A673 (cell line): ENCODE data around the gene PMPCA. TPM values are rescaled to one million over a fixed set of nuclear protein-coding genes. Genes with fewer than 3 reads are reported as not detected.

Experiments used
- BruUV-seq: library from RNA; stranded (reverse); fragments of 400-500 nt; replicated peaks from 2 replicates; lab custom pipeline; 2021; lab: Mats Ljungman, UMichigan
- CTCF ChIA-PET: fragments of 300-600 bp; sonication (Branson Sonifier 250); formaldehyde crosslinking; loops from one replicate; lab custom pipeline; 2022; ENCODE audit warnings: antibody characterized with exemption; lab: Charles Lee
- POLR2A ChIA-PET: fragments of 300-600 bp; sonication (Branson Sonifier 250); formaldehyde crosslinking; loops from one replicate; lab custom pipeline; 2022; ENCODE audit warnings: antibody characterized with exemption; ENCODE audit not compliant: low non-redundant PET; lab: Charles Lee
- DNase-seq: peaks from one replicate; pipeline ENCODE4 v3.0.0-alpha.2; 2015; ENCODE audit warnings: low spot score
- H3K27ac ChIP-seq: fragments of 200-600 bp; sonication (generic); 2 replicates; pipeline ENCODE4 v1.5.1; 2016; ENCODE audit warnings: mixed run types, low read depth, mild to moderate bottlenecking, mixed read lengths, antibody characterized with exemption, low read length; ENCODE audit not compliant: poor library complexity, severe bottlenecking
- H3K27me3 ChIP-seq: fragments of 200-600 bp; sonication (generic); replicated peaks from 2 replicates; pipeline ENCODE4 v1.6.1; 2017; ENCODE audit warnings: mixed run types, low read depth, mild to moderate bottlenecking, mixed read lengths, antibody characterized with exemption, low read length; ENCODE audit not compliant: insufficient read depth, poor library complexity
- H3K36me3 ChIP-seq: fragments of 200-600 bp; sonication (generic); 2 replicates; pipeline ENCODE4 v1.6.1; 2016; ENCODE audit warnings: mixed run types, mild to moderate bottlenecking, mixed read lengths, antibody characterized with exemption, low read length; ENCODE audit not compliant: insufficient read depth, poor library complexity, severe bottlenecking
- H3K4me1 ChIP-seq: fragments of 200-600 bp; sonication (generic); 2 replicates; pipeline ENCODE4 v1.6.1; 2017; ENCODE audit warnings: mixed run types, mild to moderate bottlenecking, mixed read lengths, antibody characterized with exemption, low read length; ENCODE audit not compliant: insufficient read depth, poor library complexity, severe bottlenecking
- H3K4me3 ChIP-seq: fragments of 200-600 bp; sonication (generic); 2 replicates; pipeline ENCODE4 v1.5.1; 2016; ENCODE audit warnings: low read depth, mixed run types, mild to moderate bottlenecking, mixed read lengths, low read length; ENCODE audit not compliant: poor library complexity, severe bottlenecking
- H3K9me3 ChIP-seq: fragments of 200-600 bp; sonication (generic); 2 replicates; pipeline ENCODE4 v1.6.1; 2016; ENCODE audit warnings: mixed run types, low read depth, mild to moderate bottlenecking, mixed read lengths, antibody characterized with exemption, low read length; ENCODE audit not compliant: poor library complexity, severe bottlenecking
- CTCF ChIP-seq: fragments of 300-800, 200-600 bp; sonication (generic); conservative IDR thresholded peaks from 2 replicates; pipeline ENCODE4 v1.5.1; 2017; ENCODE audit warnings: low read depth, mild to moderate bottlenecking, antibody characterized with exemption, low read length, moderate library complexity, mixed read lengths
- EZH2 ChIP-seq: fragments of 200-600 bp; sonication (generic); IDR thresholded peaks from 2 replicates; pipeline ENCODE4 v1.6.1; 2017; ENCODE audit warnings: borderline replicate concordance, low read depth, mild to moderate bottlenecking, mixed read lengths, antibody characterized with exemption, low read length; ENCODE audit not compliant: poor library complexity, severe bottlenecking
- intact Hi-C: fragments of 100-400 bp; cut with micrococcal nuclease; formaldehyde crosslinking; loops from one replicate; pipeline ENCODE4 v1.10.0; 2022; ENCODE audit not compliant: unreplicated experiment
- total RNA-seq: library from RNA; stranded (reverse); gene quantifications from 2 replicates; pipeline ENCODE4 v1.2.3, GENCODE V29; 2021

PMPCA gene
- total RNA-seq, 1 experiment from 2014 or later, result 94.8 TPM

GRCh38 chr9:136473354-136473721 is 62.9 kb downstream of the PMPCA start:
- no peaks in the 10 kb centered on the region for H3K27me3 ChIP-seq
- H3K4me1 ChIP-seq, result no peaks in the 10 kb centered on the region
- no TSS peak for BruUV-seq
- TF ChIP-seq EZH2, result no peak
- no peak for TF ChIP-seq CTCF
- no peaks in the 10 kb centered on the region for H3K9me3 ChIP-seq
- DNase-seq, result no peak
- ChIA-PET POLR2A (no interaction called here), CTCF (no interaction called here)
- H3K4me3 ChIP-seq, result no peak overlapping the region
- intact Hi-C loops, result no loop called here
- no peak overlapping the region for H3K27ac ChIP-seq
- peaks cover 86% of the 10 kb centered on the region for H3K36me3 ChIP-seq

Other genes starting within 250 kb of the PMPCA start
- 0.11 TPM in 1 of 2 replicates, not detected in the other for gene LHX3, start 205.5 kb upstream of the PMPCA start, total RNA-seq
- 38.0 and 43.7 TPM in 2 replicates for gene QSOX2, start 164.8 kb upstream of the PMPCA start, total RNA-seq
- not detected in 2 replicates for gene CCDC187, start 106.6 kb upstream of the PMPCA start, total RNA-seq
- 36.4 and 48.5 TPM in 2 replicates for gene GPSM1, start 83.1 kb upstream of the PMPCA start, total RNA-seq
- gene DNLZ, start 46.9 kb upstream of the PMPCA start, total RNA-seq, result 32.7 and 37.3 TPM in 2 replicates
- gene CARD9, start 37.0 kb upstream of the PMPCA start, total RNA-seq, result 4.8 and 5.4 TPM in 2 replicates
- 22.9 and 24.8 TPM in 2 replicates for gene SNAPC4, start 10.5 kb upstream of the PMPCA start, total RNA-seq
- gene ENTR1, start within 50 bp of the PMPCA start, total RNA-seq, result 135 and 146 TPM in 2 replicates
- gene INPP5E, start 29.2 kb downstream of the PMPCA start, total RNA-seq, result 26.2 and 27.7 TPM in 2 replicates
- 72.9 and 73.7 TPM in 2 replicates for gene SEC16A, start 72.4 kb downstream of the PMPCA start, total RNA-seq
- 37.2 and 50.2 TPM in 2 replicates for gene NOTCH1, start 135.4 kb downstream of the PMPCA start, total RNA-seq